Colonic mucosa (tissue), 4 donors: ENCODE results near the gene LBHD2. TPM values are rescaled to one million over a fixed set of nuclear protein-coding genes. Genes with fewer than 3 reads are reported as not detected.
"Not testable (repeated sequence)": the region's sequence is repeated elsewhere in the genome, so short reads cannot be mapped to it uniquely, and the experiment has no call there.

Experiments used
- DNase-seq: peaks from one replicate; pipeline ENCODE4 v3.0.0-alpha.2; 2020
- H3K27ac ChIP-seq: fragments of 200-600 bp; one replicate; pipeline ENCODE4 v1.8.0; 2021
- H3K27me3 ChIP-seq: fragments of 200-600 bp; one replicate; pipeline ENCODE4 v1.8.0; 2021
- H3K36me3 ChIP-seq: fragments of 200-600 bp; one replicate; pipeline ENCODE4 v1.8.0; 2021
- H3K4me1 ChIP-seq: fragments of 200-600 bp; one replicate; pipeline ENCODE4 v1.8.0; 2021; ENCODE audit warnings: mild to moderate bottlenecking
- H3K4me3 ChIP-seq: fragments of 200-600 bp; one replicate; pipeline ENCODE4 v1.8.0; 2021
- H3K9ac ChIP-seq, 2 donors: one replicate each; pipeline ENCODE4 v1.7.0; 2013; ENCODE audit warnings: control low read depth in 2 of 2, low read depth in 2 of 2, low read length in 2 of 2
- H3K9me3 ChIP-seq: fragments of 200-600 bp; one replicate; pipeline ENCODE4 v1.8.0; 2021
- intact Hi-C: fragments of 100-400 bp; cut with DNase I; formaldehyde crosslinking; loops from one replicate; pipeline ENCODE4 v1.14.1; 2022
- total RNA-seq, 2 donors: library from RNA; stranded (reverse); fragmentation: NEBNext Ultra II Directional in 1 of 2; extraction: Animal tissue kit (Norgen Biotek cat#: 25700) in 1 of 2; gene quantifications; one replicate each; pipeline ENCODE4 v1.2.1, GENCODE V29; 2021
- TF ChIP-seq, protein P1 (sequence below): fragments of 200-600 bp; IDR thresholded peaks from one replicate; pipeline ENCODE4 v1.8.0; 2022; ENCODE audit warnings: antibody characterized with exemption, mild to moderate bottlenecking
- donor health status: healthy.
- donor health status: DM: no; HTN: no; CAD: no.
- donor health status: DM: no; HTN: no; CAD: no.

The LBHD2 gene
- total RNA-seq, 2 donors from 2014 or later = not detected

DNA sequence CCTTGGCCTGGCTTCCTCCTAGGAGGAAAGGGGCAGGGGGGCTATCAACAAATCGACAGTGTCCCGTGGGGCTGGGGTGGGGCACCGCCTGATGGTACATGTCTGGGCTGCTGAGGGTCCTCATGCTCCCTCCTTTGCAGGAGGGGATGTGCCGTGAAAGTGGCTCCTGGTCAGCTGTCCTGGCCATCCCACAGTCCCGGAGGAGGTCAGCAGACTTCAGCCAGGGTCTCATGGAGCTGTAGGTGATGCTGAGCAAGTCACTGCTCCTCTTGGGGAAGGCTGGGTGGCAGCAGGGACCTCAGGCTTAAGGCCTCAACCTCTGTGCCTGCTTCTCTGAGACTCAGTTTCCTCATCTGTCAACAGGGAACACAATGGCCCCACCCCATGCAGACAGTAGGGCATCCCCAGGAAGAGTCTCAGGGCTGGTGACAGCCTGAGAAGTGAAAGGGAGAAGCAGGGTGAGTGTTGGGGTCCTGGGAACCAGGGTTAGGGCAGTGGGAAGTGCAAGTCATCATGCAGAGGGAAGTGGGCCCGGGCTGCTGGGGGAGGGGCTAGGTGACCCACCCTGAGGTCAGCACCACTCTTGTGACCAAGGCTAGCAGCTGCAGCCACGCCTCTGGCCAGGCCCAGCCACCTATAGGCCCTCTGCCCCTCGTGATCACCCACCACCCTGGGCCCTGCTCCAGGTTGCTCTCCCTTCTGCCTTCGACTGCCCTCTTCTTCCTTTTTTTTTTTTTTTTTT is 34.8 kb downstream of the LBHD2 start:
- no peaks in the 10 kb centered on the region for H3K9me3 ChIP-seq
- H3K9ac ChIP-seq = peak overlapping the region; percentile 14 to 27
- H3K36me3 ChIP-seq = no peaks in the 10 kb centered on the region
- peaks cover 10% of the 10 kb centered on the region for H3K27me3 ChIP-seq
- intact Hi-C loops = no loop called here
- H3K4me1 ChIP-seq = peaks cover 13% of the 10 kb centered on the region
- DNase-seq = peak; percentile 47
- no peak overlapping the region for H3K4me3 ChIP-seq
- TF ChIP-seq, protein P1, sequence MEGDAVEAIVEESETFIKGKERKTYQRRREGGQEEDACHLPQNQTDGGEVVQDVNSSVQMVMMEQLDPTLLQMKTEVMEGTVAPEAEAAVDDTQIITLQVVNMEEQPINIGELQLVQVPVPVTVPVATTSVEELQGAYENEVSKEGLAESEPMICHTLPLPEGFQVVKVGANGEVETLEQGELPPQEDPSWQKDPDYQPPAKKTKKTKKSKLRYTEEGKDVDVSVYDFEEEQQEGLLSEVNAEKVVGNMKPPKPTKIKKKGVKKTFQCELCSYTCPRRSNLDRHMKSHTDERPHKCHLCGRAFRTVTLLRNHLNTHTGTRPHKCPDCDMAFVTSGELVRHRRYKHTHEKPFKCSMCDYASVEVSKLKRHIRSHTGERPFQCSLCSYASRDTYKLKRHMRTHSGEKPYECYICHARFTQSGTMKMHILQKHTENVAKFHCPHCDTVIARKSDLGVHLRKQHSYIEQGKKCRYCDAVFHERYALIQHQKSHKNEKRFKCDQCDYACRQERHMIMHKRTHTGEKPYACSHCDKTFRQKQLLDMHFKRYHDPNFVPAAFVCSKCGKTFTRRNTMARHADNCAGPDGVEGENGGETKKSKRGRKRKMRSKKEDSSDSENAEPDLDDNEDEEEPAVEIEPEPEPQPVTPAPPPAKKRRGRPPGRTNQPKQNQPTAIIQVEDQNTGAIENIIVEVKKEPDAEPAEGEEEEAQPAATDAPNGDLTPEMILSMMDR = no peak
- H3K27ac ChIP-seq = peak overlapping the region; percentile 53

DNA sequence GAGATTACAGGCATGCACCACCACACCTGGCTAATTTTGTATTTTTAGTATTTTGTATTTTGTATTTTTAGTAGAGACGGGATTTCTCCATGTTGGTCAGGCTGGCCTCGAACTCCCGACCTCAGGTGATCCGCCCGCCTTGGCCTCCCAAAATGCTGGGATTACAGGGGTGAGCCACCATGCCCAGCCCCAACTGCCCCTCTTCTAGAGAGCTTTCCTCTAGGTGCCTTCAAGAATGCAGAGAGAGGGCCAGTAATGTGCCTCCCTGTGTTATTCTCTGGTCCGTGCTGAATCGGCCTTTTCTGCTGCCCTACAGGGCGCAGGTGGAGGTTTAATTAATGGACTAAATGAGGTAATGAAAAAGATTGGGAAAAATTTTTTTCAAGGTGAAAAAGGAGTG is 35.5 kb downstream of the LBHD2 start:
- not testable (repeated sequence) for H3K27ac ChIP-seq

DNA sequence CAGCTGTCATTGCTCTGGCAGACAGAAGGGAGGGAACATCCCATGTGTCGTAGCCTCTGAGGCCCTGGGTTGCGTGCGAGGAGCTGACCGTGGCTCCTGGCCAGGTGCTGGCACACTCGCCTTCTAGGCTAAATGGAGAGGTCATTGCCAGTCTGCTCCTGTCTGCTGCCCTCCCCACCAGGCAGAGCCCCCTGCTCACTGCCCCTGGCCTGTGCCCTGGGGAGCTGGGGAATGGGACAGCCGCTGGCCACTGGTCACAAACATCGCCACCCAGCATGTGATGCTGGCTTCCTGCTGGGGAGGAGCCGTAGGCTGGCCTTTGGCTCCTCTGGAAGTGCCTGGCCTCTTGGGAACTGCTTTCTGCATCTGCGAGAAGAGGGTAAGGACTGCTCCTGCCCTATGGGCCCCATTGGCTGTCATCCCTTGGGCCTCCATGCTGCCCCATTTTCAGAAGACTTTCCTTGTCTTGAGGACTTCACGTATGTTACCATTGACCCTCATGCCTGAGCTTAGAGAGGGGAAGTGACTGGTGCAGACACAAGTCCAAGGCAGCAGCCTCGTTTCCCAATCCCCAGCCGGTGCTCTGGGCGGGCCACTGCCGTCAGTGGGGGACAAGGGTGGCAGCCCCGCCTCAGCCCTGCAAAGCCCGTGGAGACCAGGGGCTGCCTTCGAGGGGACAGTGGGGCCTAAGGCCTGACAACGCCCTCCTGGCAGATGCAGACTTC is 37.3 kb downstream of the LBHD2 start:
- TF ChIP-seq, protein P1 = no peak
- intact Hi-C loops = no loop called here
- Histone ChIP-seq H3K4me3 (no peak overlapping the region), H3K4me1 (peaks cover 13% of the 10 kb centered on the region), H3K9me3 (no peaks in the 10 kb centered on the region), H3K9ac (peak overlapping the region; percentile 38 to 43), H3K36me3 (no peaks in the 10 kb centered on the region), H3K27ac (peak overlapping the region; percentile 82), H3K27me3 (peaks cover 26% of the 10 kb centered on the region)
- DNase-seq = peak; percentile 46

More for the DNA sequence above, 35.5 kb downstream of the LBHD2 start:
- DNase-seq, H3K36me3 ChIP-seq, H3K9me3 ChIP-seq, intact Hi-C loops, H3K4me3 ChIP-seq, H3K9ac ChIP-seq: not testable (repeated sequence)
- H3K27me3 ChIP-seq = peaks cover 17% of the 10 kb centered on the region
- H3K4me1 ChIP-seq = peaks cover 13% of the 10 kb centered on the region

DNA sequence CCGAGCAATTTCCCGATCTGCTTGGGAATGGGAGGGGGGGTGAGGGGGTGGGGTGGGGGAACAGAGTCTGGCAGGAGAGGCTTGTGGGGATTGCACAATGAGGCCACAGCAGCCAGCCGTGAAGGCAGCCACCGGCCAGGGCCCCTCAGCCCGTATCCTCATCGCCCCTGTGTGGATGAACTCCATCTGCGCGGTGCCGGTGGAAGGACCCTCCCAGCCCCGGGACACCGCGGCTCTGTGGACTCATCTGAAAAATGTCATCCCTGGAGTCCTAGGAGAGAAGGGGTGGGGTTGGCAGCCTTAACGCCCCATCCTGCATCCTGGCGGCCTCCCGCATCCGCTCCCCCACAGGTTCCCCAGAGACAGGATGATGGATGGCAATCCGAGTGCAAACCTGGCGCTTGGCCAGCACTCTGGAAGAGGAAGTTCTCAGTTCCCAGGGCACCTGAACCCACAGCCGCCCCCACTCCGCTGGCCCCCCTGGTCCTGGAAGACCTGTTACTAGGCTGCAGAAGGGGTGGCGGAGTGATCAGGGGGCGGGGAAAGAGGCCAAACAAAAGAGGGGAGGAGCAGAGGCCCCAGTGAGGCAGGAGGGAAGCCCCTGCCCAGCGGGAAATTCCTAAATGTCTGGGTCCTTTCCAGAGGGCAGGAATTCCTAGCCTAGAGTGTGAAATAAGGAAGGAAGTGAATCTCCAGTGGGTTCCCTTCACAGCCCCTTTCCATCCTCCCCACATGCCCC is 38.0 kb downstream of the LBHD2 start:
- H3K36me3 ChIP-seq = no peaks in the 10 kb centered on the region
- H3K4me1 ChIP-seq = peaks cover 13% of the 10 kb centered on the region
- DNase-seq = peak; percentile 79
- no peaks in the 10 kb centered on the region for H3K9me3 ChIP-seq
- H3K9ac ChIP-seq = peak overlapping the region; percentile 60 to 66
- intact Hi-C loops = no loop called here
- peak overlapping the region; percentile 82 for H3K27ac ChIP-seq
- TF ChIP-seq, protein P1 = no peak
- H3K27me3 ChIP-seq = peaks cover 26% of the 10 kb centered on the region
- no peak overlapping the region for H3K4me3 ChIP-seq

DNA sequence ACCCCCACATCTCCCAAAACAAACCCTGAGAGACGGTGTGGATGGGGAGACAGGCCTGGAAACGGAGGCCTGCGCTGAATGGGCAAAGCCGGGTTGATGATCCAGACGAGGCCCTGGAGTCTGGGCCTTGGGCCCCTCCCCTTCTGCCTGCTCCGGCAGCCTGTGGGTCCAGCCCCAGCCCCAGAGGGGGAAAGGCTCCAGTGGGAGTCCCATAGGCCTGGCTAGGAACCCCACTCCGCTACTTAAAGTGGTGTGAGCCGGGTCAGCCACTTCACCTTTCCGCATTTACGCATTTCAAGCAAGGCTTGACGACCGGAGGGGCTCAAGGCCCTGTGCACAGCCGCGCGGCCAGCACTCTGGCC is 38.6 kb downstream of the LBHD2 start:
- peak overlapping the region; percentile 60 to 66 for H3K9ac ChIP-seq
- no peak for DNase-seq
- peak overlapping the region; percentile 82 for H3K27ac ChIP-seq
- peak overlapping the region; percentile 39 for H3K4me3 ChIP-seq
- no peaks in the 10 kb centered on the region for H3K9me3 ChIP-seq
- H3K36me3 ChIP-seq = no peaks in the 10 kb centered on the region
- H3K27me3 ChIP-seq = peaks cover 26% of the 10 kb centered on the region
- H3K4me1 ChIP-seq = peaks cover 13% of the 10 kb centered on the region
- intact Hi-C loops = no loop called here
- TF ChIP-seq, protein P1 = no peak
